ENCODE results near the gene ACTN4. TPM values are rescaled to one million over a fixed set of nuclear protein-coding genes. Genes with fewer than 3 reads are reported as not detected.

ACTN4 gene
- total and polyA plus RNA-seq, 9 donors = 139 to 458 (median 299) TPM

- Histone ChIP-seq H3K9me3 (no peaks in the 10 kb centered on the region), H3K4me1 (ENCODE audit: insufficient read depth) (peaks cover 31% of the 10 kb centered on the region), H3K27ac (peak overlapping the region; percentile 46 to 78), H3K36me3 (no peaks in the 10 kb centered on the region), H3K27me3 (no peaks in the 10 kb centered on the region), H3K4me3 (no peak overlapping the region)
- TF ChIP-seq EP300 (IDR thresholded peaks at IDR 0.05) (no peak), CTCF (IDR thresholded peaks at IDR 0.05) (no peak), POLR2A (IDR thresholded peaks at IDR 0.05) (no peak)
- no peak for DNase-seq
- 81 to 85% (median 81%) methylated on average over 15 of the region's 15 CpGs for WGBS, 3 donors
- intact Hi-C loops (cut with DNase I) = no loop called here
Measured at GRCh38 chr19:38684862-38685665, 37.6 kb downstream of the ACTN4 start.

- 38 to 41% (median 38%) methylated on average over 10 of the region's 10 CpGs for WGBS, 3 donors
- H3K9me3 ChIP-seq = no peaks in the 10 kb centered on the region
- no peaks in the 10 kb centered on the region for H3K36me3 ChIP-seq
- peaks cover 31% of the 10 kb centered on the region for H3K4me1 ChIP-seq (ENCODE audit: insufficient read depth)
- no peak for DNase-seq
- intact Hi-C loops (cut with DNase I) = no loop called here
- peak in 1 of 3 donors; percentile 9 for TF ChIP-seq CTCF (IDR thresholded peaks at IDR 0.05)
- TF ChIP-seq EP300 (IDR thresholded peaks at IDR 0.05) = no peak
- no peak for TF ChIP-seq POLR2A (IDR thresholded peaks at IDR 0.05)
- no peaks in the 10 kb centered on the region for H3K27me3 ChIP-seq
- no peak overlapping the region for H3K4me3 ChIP-seq
- peak overlapping the region; percentile 46 to 78 for H3K27ac ChIP-seq
Measured at GRCh38 chr19:38685666-38686529, 38.4 kb downstream of the ACTN4 start.

- Histone ChIP-seq H3K9me3 (no peaks in the 10 kb centered on the region), H3K36me3 (no peaks in the 10 kb centered on the region), H3K27ac (no peak overlapping the region), H3K4me1 (ENCODE audit: insufficient read depth) (peaks cover 31% of the 10 kb centered on the region), H3K4me3 (no peak overlapping the region), H3K27me3 (no peaks in the 10 kb centered on the region)
- TF ChIP-seq EP300 (IDR thresholded peaks at IDR 0.05) (no peak), POLR2A (IDR thresholded peaks at IDR 0.05) (no peak), CTCF (IDR thresholded peaks at IDR 0.05) (no peak)
- intact Hi-C loops (cut with DNase I) = no loop called here
- WGBS, 3 donors = 86 to 97% (median 91%) methylated on average over 5 of the region's 5 CpGs
- no peak for DNase-seq
Measured at GRCh38 chr19:38686530-38686888, 39.1 kb downstream of the ACTN4 start.

GRCh38 chr19:38687837-38688378 is 40.5 kb downstream of the ACTN4 start:
- no peak overlapping the region for H3K4me3 ChIP-seq
- intact Hi-C loops (cut with DNase I) = no loop called here
- H3K27me3 ChIP-seq = no peaks in the 10 kb centered on the region
- H3K4me1 ChIP-seq (ENCODE audit: insufficient read depth) = peaks cover 35% of the 10 kb centered on the region
- TF ChIP-seq CTCF (IDR thresholded peaks at IDR 0.05) (no peak), POLR2A (IDR thresholded peaks at IDR 0.05) (no peak), EP300 (IDR thresholded peaks at IDR 0.05) (no peak)
- no peak overlapping the region for H3K27ac ChIP-seq
- 88 to 91% (median 88%) methylated on average over 7 of the region's 7 CpGs for WGBS, 3 donors
- no peaks in the 10 kb centered on the region for H3K9me3 ChIP-seq
- DNase-seq = no peak
- no peaks in the 10 kb centered on the region for H3K36me3 ChIP-seq

Data from ovary (tissue), 9 donors.